Choroid plexus epithelial cell (primary cell): ENCODE data around the gene FECH.

Experiments used
- DNase-seq: peaks from one replicate; pipeline ENCODE4 v3.0.0-alpha.2; 2010; ENCODE audit warnings: low read depth
- H3K4me3 ChIP-seq: 2 replicates; pipeline ENCODE4 v1.5.1; 2011; ENCODE audit warnings: low read depth, mild to moderate bottlenecking, control low read depth, low read length, moderate library complexity
- CTCF ChIP-seq: conservative IDR thresholded peaks from 2 replicates; pipeline ENCODE4 v1.5.1; 2011; ENCODE audit warnings: low read depth, mild to moderate bottlenecking, control low read depth, inconsistent platforms, low read length, moderate library complexity

The FECH gene

GRCh38 chr18:57586251-57587049 is at the start of gene FECH:
Gene FECH (minus strand): TSS chr18:57586702. CDS start chr18:57586620, 82 bp downstream.
- peak within 1 kb of the TSS; percentile 79 for H3K4me3 ChIP-seq
- no peak for TF ChIP-seq CTCF
- peak; percentile 66 for DNase-seq

- TF ChIP-seq CTCF, result no peak
- H3K4me3 ChIP-seq, result no peak overlapping the region
- DNase-seq, result no peak
These were observed 48.7 kb upstream of the FECH start for GRCh38 chr18:57635003-57635822.

- no peak overlapping the region for H3K4me3 ChIP-seq
- TF ChIP-seq CTCF, result no peak
- DNase-seq, result no peak
These were observed 45.2 kb upstream of the FECH start for GRCh38 chr18:57631697-57632096.

GRCh38 chr18:57630754-57631595 is 44.5 kb upstream of the FECH start:
- no peak for TF ChIP-seq CTCF
- no peak for DNase-seq
- H3K4me3 ChIP-seq, result peak overlapping the region; percentile 72

GRCh38 chr18:57630002-57630753 is 43.7 kb upstream of the FECH start:
- TF ChIP-seq CTCF, result peak; percentile 78

GRCh38 chr18:57629422-57629821 is 42.9 kb upstream of the FECH start:
- H3K4me3 ChIP-seq, result no peak overlapping the region
- no peak for TF ChIP-seq CTCF
- DNase-seq, result no peak

More at GRCh38 chr18:57630002-57630753, 43.7 kb upstream of the FECH start:
- H3K4me3 ChIP-seq, result peak overlapping the region; percentile 72
- DNase-seq, result peak; percentile 97
